CD4-positive, alpha-beta T cell treated with Interleukin-21 for 1 hour (primary cell): ENCODE results near the gene MTCL1.

Experiments
- DNase-seq: peaks from one replicate; pipeline ENCODE4 v3.0.0-alpha.2; 2020

Gene MTCL1

GRCh38 chr18:8776013-8776943, 70.9 kb downstream of the MTCL1 start:
- no peak for DNase-seq

- DNase-seq: no peak
Observed at GRCh38 chr18:8777846-8778245, 72.5 kb downstream of the MTCL1 start.

GRCh38 chr18:8778386-8778785, 73.0 kb downstream of the MTCL1 start:
- no peak for DNase-seq

GRCh38 chr18:8778824-8779223, 73.5 kb downstream of the MTCL1 start:
- DNase-seq: no peak

- DNase-seq: no peak
Observed at GRCh38 chr18:8779251-8779650, 73.9 kb downstream of the MTCL1 start.

- no peak for DNase-seq
Observed at GRCh38 chr18:8780227-8780626, 74.9 kb downstream of the MTCL1 start.

- no peak for DNase-seq
Observed at GRCh38 chr18:8781671-8782070, 76.3 kb downstream of the MTCL1 start.

- DNase-seq: no peak
Observed at GRCh38 chr18:8783335-8783993, 78.1 kb downstream of the MTCL1 start.

- no peak for DNase-seq
Observed at GRCh38 chr18:8783994-8784530, 78.7 kb downstream of the MTCL1 start.

GRCh38 chr18:8785261-8785660, 79.9 kb downstream of the MTCL1 start:
- DNase-seq: no peak

- no peak for DNase-seq
Observed at GRCh38 chr18:8785855-8786482, 80.6 kb downstream of the MTCL1 start.

- no peak for DNase-seq
Observed at GRCh38 chr18:8786483-8787370, 81.4 kb downstream of the MTCL1 start.

GRCh38 chr18:8787371-8787670, 82.0 kb downstream of the MTCL1 start:
- no peak for DNase-seq

GRCh38 chr18:8787794-8788193, 82.4 kb downstream of the MTCL1 start:
- no peak for DNase-seq

- no peak for DNase-seq
Observed at GRCh38 chr18:8788503-8789429, 83.4 kb downstream of the MTCL1 start.

- DNase-seq: no peak
Observed at GRCh38 chr18:8791171-8791651, 85.9 kb downstream of the MTCL1 start.

GRCh38 chr18:8792688-8793316, 87.4 kb downstream of the MTCL1 start:
- DNase-seq: no peak

GRCh38 chr18:8793445-8794155, 88.2 kb downstream of the MTCL1 start:
- no peak for DNase-seq

GRCh38 chr18:8794156-8794933, 89.0 kb downstream of the MTCL1 start:
- DNase-seq: no peak
